CD4-positive, alpha-beta T cell (primary cell): ENCODE data around the gene MNT. TPM values are rescaled to one million over a fixed set of nuclear protein-coding genes. Genes with fewer than 3 reads are reported as not detected.

Experiments
- ATAC-seq: fragments of 200-7000 bp; cut with Tn5 transposase; one replicate; pipeline ENCODE4 v1.10.0; 2022; ENCODE audit warnings: mild to moderate bottlenecking; ENCODE audit not compliant: poor library complexity
- CTCF ChIA-PET: fragments of 350-600 bp; sonication (Branson Sonifier 250); formaldehyde crosslinking; loops from one replicate; lab custom pipeline; 2021; ENCODE audit warnings: antibody characterized with exemption, inconsistent platforms; lab: Charles Lee
- POLR2A ChIA-PET: fragments of 350-600 bp; sonication (Branson Sonifier 250); formaldehyde crosslinking; loops from one replicate; lab custom pipeline; 2021; ENCODE audit warnings: antibody characterized with exemption, inconsistent platforms; lab: Charles Lee
- DNase-seq, 14 experiments: peaks; one replicate each; pipeline ENCODE4 v3.0.0-alpha.2; 2013 to 2020; ENCODE audit warnings: mixed read lengths in 2 of 14
- H3K27ac ChIP-seq, 2 donors: one replicate each; pipeline versions ENCODE4 v1.5.1 to v1.7.0; 2013; ENCODE audit warnings: low read length in 2 of 2, low read depth in 1 of 2, mild to moderate bottlenecking in 1 of 2
- H3K27me3 ChIP-seq, 2 experiments: 1 replicate in 1 of 2; 2 replicates in 1 of 2; pipeline versions ENCODE4 v1.6.1 to v1.7.0; 2013; ENCODE audit warnings: low read length in 2 of 2, control low read depth in 1 of 2, mild to moderate bottlenecking in 1 of 2, moderate library complexity in 1 of 2; ENCODE audit not compliant: insufficient read depth in 2 of 2, control insufficient read depth in 1 of 2
- H3K36me3 ChIP-seq: one replicate; pipeline ENCODE4 v1.6.1; 2013; ENCODE audit warnings: low read length, control low read depth; ENCODE audit not compliant: insufficient read depth
- H3K4me1 ChIP-seq: one replicate; pipeline ENCODE4 v1.6.1; 2013; ENCODE audit warnings: low read length, control low read depth; ENCODE audit not compliant: insufficient read depth
- H3K4me3 ChIP-seq: one replicate; pipeline ENCODE4 v1.5.1; 2013; ENCODE audit warnings: mild to moderate bottlenecking, low read length, moderate library complexity
- H3K9me3 ChIP-seq, 2 experiments: 1 replicate in 1 of 2; 2 replicates in 1 of 2; pipeline versions ENCODE4 v1.6.1 to v1.7.0; 2013; ENCODE audit warnings: low read length in 2 of 2, mild to moderate bottlenecking in 2 of 2, control low read depth in 1 of 2, moderate library complexity in 1 of 2; ENCODE audit not compliant: control insufficient read depth in 1 of 2, insufficient read depth in 1 of 2
- H3K27ac Mint-ChIP-seq: one replicate; pipeline ENCODE4 v1.8.0; 2020; ENCODE audit warnings: mixed read lengths
- H3K27me3 Mint-ChIP-seq: one replicate; pipeline ENCODE4 v1.8.0; 2021; ENCODE audit warnings: mixed read lengths
- H3K36me3 Mint-ChIP-seq: one replicate; pipeline ENCODE4 v1.8.0; 2021; ENCODE audit warnings: low read depth, mixed read lengths
- H3K4me1 Mint-ChIP-seq: one replicate; pipeline ENCODE4 v1.8.0; 2021; ENCODE audit warnings: low read depth, mixed read lengths
- H3K4me3 Mint-ChIP-seq: one replicate; pipeline ENCODE4 v1.8.0; 2020; ENCODE audit warnings: mild to moderate bottlenecking, mixed read lengths
- H3K9me3 Mint-ChIP-seq: one replicate; pipeline ENCODE4 v1.8.0; 2020; ENCODE audit warnings: mixed read lengths
- CTCF ChIP-seq: fragments of 200-600 bp; IDR thresholded peaks from one replicate; pipeline ENCODE4 v1.8.0; 2022; ENCODE audit warnings: antibody characterized with exemption, mild to moderate bottlenecking
- intact Hi-C, 2 experiments: fragments of 100-400 bp; cut with DNase I in 1 of 2; cut with micrococcal nuclease in 1 of 2; formaldehyde crosslinking; loops; one replicate each; pipeline versions ENCODE4 v1.15.1 to v1.9.0; 2023 to 2025; cut with DNase I, micrococcal nuclease
- total RNA-seq, 174 experiments: library from RNA in 2 of 174; stranded (reverse) in 2 of 174; gene quantifications; one replicate each; pipeline ENCODE4 v1.2.3 and lab custom pipeline; 2021 to 2026

Gene MNT
- total RNA-seq, 2 experiments from 2014 or later = 111 to 118 TPM

GRCh38 chr17:2338315-2338657 lies 62.6 kb downstream of the MNT start:
- Mint-ChIP-seq H3K27me3 (no peaks in the 10 kb centered on the region), H3K27ac (peak overlapping the region; percentile 90), H3K36me3 (peaks cover 18% of the 10 kb centered on the region), H3K9me3 (no peaks in the 10 kb centered on the region), H3K4me1 (peaks cover 34% of the 10 kb centered on the region), H3K4me3 (peak overlapping the region; percentile 88)
- DNase-seq (peak in 2 of 14 experiments; percentile 23 to 40), ATAC-seq (no peak)
- intact Hi-C loops = loop anchor here in 1 of 2 experiments (5.0 kb wide), 2 partner anchors 174 to 286 kb away; partner anchors contain the start of gene METTL16
- POLR2A ChIA-PET = interaction anchor here (0.6 to 4.4 kb wide), 5 partner anchors 15 to 640 kb away, joined by 3 to 66 read pairs (median 48); partner anchors contain the start of genes MNT, SMG6 and SRR
- H3K4me3 ChIP-seq = peak overlapping the region; percentile 91
- no peaks in the 10 kb centered on the region for H3K27me3 ChIP-seq
- peaks cover 34% of the 10 kb centered on the region for H3K4me1 ChIP-seq
- H3K27ac ChIP-seq = peak overlapping the region; percentile 47 to 53
- CTCF ChIA-PET = interaction anchor here (0.9 to 2.9 kb wide), 4 partner anchors 15 to 281 kb away, joined by 3 to 18 read pairs (median 6); no protein-coding TSS in a partner anchor
- TF ChIP-seq CTCF = no peak
- H3K36me3 ChIP-seq = peaks cover 29% of the 10 kb centered on the region
- H3K9me3 ChIP-seq = no peaks in the 10 kb centered on the region

- peak overlapping the region; percentile 91 for H3K4me3 ChIP-seq
- CTCF ChIA-PET = interaction anchor here (0.9 to 2.9 kb wide), 5 partner anchors 16 to 281 kb away, joined by 3 to 18 read pairs (median 4); no protein-coding TSS in a partner anchor
- H3K4me3 Mint-ChIP-seq = peak overlapping the region; percentile 88
- POLR2A ChIA-PET = interaction anchor here (0.7 to 4.4 kb wide), 5 partner anchors 11 to 282 kb away, joined by 4 to 66 read pairs (median 48); partner anchors contain the start of genes MNT, SMG6 and SRR
- H3K4me1 Mint-ChIP-seq = peaks cover 30% of the 10 kb centered on the region
- peak overlapping the region; percentile 90 for H3K27ac Mint-ChIP-seq
- TF ChIP-seq CTCF = no peak
- H3K27me3 Mint-ChIP-seq = no peaks in the 10 kb centered on the region
- ATAC-seq = peak; percentile 15
- no peaks in the 10 kb centered on the region for H3K9me3 Mint-ChIP-seq
- no peaks in the 10 kb centered on the region for H3K27me3 ChIP-seq
- H3K36me3 ChIP-seq = peaks cover 32% of the 10 kb centered on the region
- peak in 13 of 14 experiments; percentile 21 to 81 (median 42) for DNase-seq
- H3K9me3 ChIP-seq = no peaks in the 10 kb centered on the region
- H3K4me1 ChIP-seq = peaks cover 30% of the 10 kb centered on the region
- intact Hi-C loops = loop anchor here (2.0 to 5.0 kb wide), 3 partner anchors 63 to 285 kb away; partner anchors contain the start of genes MNT (in 2 of the 2) and METTL16 (in 1 of the 2)
- H3K36me3 Mint-ChIP-seq = peaks cover 14% of the 10 kb centered on the region
- H3K27ac ChIP-seq = peak overlapping the region; percentile 47 to 53
These were observed 63.1 kb downstream of the MNT start for GRCh38 chr17:2337544-2338314.

GRCh38 chr17:2336852-2337543 lies 63.9 kb downstream of the MNT start, which contains the start of gene SGSM2:
SGSM2 (plus strand) TSS chr17:2337501; CDS start chr17:2337689, 188 bp downstream.
- ATAC-seq = peak; percentile 69
- Mint-ChIP-seq H3K4me1 (peaks cover 30% of the 10 kb centered on the region), H3K36me3 (peaks cover 11% of the 10 kb centered on the region), H3K27ac (peak within 1 kb of the TSS; percentile 94), H3K27me3 (no peaks in the 10 kb centered on the region), H3K9me3 (no peaks in the 10 kb centered on the region), H3K4me3 (peak within 1 kb of the TSS; percentile 88)
- CTCF ChIA-PET = interaction anchor here (1.3 to 2.9 kb wide), 7 partner anchors 16 to 282 kb away, joined by 4 to 18 read pairs (median 7); partner anchors contain the start of gene HIC1
- POLR2A ChIA-PET = interaction anchor here (0.8 to 4.4 kb wide), 22 partner anchors 10 to 1806 kb away, joined by 3 to 66 read pairs (median 4); partner anchors contain the start of genes CYB5D2, HIC1, METTL16 and MNT
- Histone ChIP-seq H3K4me1 (peaks cover 30% of the 10 kb centered on the region), H3K27me3 (no peaks in the 10 kb centered on the region), H3K27ac (peak within 1 kb of the TSS; percentile 70 to 78), H3K36me3 (peaks cover 37% of the 10 kb centered on the region), H3K9me3 (no peaks in the 10 kb centered on the region), H3K4me3 (peak within 1 kb of the TSS; percentile 91)
- peak; percentile 2 for TF ChIP-seq CTCF
- intact Hi-C loops = loop anchor here (1.0 to 5.0 kb wide), 4 partner anchors 16 to 285 kb away; partner anchors contain the start of genes MNT (in 2 of the 2) and METTL16 (in 1 of the 2)
- DNase-seq = peak; percentile 54 to 88 (median 72)
